ENCODE results near the gene ACOXL.
A peak's percentile ranks its signal among the peaks of the same experiment; 100 is the strongest.

Gene ACOXL

DNA sequence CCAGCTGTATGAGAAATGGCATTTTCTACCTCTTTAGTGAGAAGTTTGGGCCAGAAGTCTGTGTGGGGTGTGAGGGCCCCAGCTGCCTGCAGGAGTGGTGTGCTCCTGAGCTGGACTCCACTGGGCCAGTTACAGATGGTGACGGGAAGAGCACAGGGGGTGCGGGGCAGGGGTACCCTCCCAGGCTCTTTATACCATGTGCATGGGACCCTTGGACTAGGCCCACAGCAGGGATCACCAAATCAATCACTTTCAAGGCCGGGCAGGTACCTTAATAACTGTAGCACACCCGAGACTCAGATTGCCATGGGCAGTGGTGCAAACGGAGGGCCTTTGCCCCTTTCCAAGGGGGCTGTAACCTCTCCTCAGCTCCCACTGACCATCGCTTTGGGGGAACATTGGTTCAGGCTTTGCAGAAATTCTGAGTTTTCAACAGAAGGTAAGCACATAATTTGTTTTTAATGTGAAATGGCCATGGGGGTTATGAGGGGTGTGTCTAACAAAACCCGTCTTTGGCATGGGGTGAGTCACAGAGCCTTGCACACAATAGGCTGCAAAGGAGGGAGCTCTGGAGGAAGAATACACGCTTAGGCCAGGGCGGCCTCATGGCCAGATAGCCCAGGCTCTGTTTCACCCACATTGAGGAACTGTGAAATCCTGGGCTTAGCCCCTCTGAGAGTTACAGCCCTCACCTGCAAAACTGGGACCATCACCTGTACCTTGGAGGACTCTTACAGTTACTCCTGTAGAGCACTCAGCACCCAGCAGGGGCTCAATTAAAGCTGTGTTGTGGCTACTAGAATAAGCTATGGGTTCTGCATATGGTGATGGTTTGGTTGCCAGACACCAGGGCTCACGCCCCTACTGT lies 247.3 kb downstream of the ACOXL start:
- DNase-seq = no peak

GRCh38 chr2:110980339-110981062 lies 248.1 kb downstream of the ACOXL start:
- DNase-seq = no peak

GRCh38 chr2:110983133-110983532 lies 250.8 kb downstream of the ACOXL start:
- DNase-seq = no peak

DNA sequence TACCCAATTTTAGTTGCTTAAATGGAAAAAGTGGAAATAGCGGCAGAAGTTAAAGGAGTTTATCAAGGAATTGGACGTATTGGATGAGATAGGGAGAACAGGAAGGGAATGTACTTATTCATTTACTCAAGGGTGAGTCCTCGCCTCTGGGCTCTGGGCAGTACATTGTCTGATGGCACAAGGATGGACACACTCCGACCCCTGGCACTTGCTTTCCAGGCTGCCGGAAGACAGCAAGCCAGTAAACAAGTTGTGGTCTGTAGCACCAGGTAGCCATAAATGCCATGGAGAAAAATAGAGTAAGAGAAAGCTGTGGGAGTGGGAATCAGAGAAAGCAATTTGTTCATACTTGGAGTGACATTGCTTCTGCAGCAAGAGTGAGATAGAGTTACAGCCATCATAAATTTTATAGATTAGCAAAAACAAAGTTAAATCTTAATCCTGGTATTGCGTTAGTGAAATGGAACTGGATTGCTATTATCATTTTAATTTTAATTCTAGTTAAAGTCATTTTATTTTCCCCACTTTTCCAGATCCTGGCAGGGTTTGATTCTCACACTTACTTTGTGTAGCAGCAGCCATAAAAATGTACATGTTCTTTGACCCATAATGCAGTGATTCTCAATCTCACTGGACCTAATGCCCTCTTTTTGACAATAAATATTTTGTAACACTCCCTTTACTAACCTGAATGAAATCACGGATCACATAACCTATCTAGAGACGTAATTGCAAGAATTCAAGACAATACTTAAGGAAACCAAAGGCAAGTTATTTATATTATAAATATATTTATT lies 252.5 kb downstream of the ACOXL start:
- DNase-seq = no peak

GRCh38 chr2:110990440-110990839 lies 258.1 kb downstream of the ACOXL start:
- DNase-seq = no peak

GRCh38 chr2:110991911-110992310 lies 259.5 kb downstream of the ACOXL start:
- no peak for DNase-seq

GRCh38 chr2:110992886-110993285 lies 260.5 kb downstream of the ACOXL start:
- DNase-seq = no peak

DNA sequence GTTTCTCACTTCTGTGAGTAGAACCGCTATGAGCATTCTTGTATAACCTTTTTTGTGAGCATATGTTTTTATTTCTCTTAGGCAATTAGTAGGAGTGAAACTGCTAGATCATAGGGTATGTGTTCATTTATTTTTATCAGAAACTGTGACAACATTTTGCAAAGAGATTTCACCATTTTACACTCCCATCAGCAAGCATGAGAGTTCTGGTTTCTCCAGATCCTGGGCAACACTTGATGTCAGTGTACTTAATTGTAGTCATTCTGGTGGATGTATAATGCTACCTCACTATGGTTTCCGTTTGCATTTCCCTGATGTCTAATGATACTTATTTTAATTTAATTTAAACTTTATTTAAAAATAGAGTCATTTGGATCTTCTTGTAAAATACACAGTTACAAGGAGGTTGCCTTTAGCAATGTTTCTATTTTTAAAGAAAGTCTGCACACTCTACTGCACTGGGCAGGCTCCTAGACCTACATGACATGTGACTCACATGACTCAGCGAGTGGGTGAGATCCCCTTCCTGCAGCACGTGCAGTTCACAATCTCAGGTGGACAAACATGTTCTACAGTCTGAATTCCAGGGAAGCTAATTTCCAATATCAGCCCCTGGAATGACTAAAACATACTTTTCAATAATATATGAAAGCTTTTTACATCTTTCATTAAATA lies 261.3 kb downstream of the ACOXL start:
- DNase-seq = peak in 1 of 2 experiments; percentile 15

DNA sequence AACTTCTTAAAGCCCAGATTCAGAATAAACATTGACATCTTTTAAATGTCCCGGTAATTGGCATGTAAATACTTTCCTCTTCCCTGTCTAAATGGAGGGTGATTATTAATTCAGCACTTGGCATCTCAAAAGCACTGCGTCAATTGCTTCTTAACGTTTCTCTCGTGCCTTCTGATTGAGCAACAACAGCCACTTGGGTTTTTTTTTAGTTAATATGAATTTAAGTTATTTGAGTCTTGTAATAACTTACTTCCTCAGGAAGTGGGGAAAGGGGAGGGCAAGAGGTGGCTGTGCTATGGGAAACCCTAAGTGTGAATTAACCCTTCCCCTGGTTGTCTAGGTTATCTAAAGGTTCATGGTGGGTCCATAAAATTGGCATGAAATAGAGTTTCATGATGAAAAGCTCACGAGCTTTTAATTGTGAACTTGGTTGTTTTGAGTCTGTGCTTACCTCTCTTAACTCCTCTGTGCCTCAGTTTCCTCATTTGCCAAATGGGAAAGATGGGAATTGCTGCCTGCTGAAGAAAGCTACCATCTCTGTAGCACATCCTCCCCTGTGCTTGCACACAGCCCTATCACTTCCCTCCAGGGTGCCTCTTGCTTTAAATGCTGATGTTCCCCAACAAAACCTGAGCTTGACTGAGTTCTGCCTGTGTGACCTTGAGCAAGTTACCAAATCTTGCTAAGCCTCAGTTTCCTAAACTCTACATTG lies 262.0 kb downstream of the ACOXL start:
- DNase-seq = no peak

DNA sequence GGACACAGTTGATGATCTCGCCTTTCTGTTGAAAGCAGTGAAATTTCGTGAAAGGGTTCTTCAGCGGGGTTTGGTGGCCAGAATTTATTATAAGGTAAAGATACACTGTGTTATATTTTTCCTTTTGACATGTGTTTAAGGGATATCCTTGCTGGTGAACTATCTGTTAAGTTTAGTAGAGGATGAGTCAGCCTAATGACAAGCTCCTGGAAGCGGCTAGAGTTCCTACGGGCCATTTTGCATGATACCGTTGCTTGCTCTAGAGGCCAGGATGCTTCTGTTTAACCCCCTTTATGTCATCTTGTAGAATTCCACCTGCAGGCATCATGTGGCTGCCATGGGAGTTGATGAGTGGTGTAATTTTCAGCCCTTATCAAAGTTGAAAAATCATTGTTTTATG lies 263.5 kb downstream of the ACOXL start:
- DNase-seq = no peak

- DNase-seq = no peak
Measured at GRCh38 chr2:110997331-110998045, 265.1 kb downstream of the ACOXL start.

GRCh38 chr2:110998311-110998710 lies 265.9 kb downstream of the ACOXL start:
- no peak for DNase-seq

GRCh38 chr2:110999626-111000025 lies 267.3 kb downstream of the ACOXL start:
- DNase-seq = no peak

DNA sequence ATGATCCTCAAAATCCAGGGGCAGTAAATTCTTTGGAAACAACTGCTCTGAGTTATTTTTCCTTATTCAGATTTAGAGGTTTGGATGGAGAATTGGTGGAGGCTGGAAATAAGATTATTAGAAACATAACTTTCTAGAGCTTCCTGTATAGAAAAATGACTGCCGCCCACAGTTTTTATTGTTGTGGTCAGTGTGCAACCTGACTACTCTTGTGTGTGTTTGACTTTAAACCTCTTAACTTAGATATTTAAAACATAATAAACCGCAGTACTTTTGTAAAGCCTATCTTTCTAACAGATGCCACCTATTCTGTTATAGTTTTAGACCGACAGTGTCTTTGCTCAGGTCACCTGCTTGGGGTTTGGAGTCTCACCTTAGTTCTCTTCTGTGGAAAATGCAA lies 272.9 kb downstream of the ACOXL start:
- DNase-seq = no peak

- no peak for DNase-seq
Measured at GRCh38 chr2:111005821-111006220, 273.4 kb downstream of the ACOXL start.

DNA sequence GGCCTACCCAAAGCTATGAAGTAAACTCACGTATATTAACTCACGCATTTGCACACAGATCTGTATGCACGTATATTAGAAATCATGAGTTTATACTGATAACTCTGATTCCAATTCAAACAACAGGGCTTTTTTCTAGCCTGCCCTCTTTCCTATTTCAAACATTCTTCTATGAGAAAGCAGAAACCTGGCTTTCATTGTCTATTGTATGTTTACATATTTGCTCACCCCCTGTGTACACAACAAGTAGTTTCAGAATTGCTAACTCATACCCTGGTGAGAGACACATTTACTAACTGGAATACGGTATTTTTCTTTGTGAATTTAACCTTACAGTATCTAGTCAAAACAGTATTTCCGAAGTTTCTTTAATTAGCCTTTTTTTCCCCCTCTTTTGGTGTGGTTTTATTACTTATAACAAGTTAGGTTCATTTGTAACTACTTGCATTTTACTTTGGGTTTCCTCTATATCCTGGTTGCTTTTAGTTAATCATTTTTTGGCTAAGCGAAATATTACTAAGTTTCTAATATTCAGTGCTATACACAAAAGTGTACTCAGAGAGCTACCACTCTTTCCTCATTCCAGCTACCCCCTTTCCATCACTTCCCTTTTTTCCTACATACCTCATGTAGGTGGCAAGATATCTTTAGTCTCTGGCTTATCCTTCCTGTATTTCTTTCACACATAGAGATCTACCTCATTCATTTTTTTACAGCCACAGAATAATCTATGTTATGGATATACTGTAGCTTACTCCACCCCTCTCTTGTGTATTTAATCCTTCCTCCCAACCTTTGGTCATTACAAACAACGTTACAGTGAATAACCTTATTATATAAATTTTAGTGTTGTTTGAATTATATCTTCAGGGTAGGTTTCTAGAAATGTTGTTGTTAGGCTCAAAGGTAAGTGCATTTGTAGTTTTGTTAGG lies 275.6 kb downstream of the ACOXL start:
- no peak for DNase-seq

GRCh38 chr2:111011218-111011617 lies 278.8 kb downstream of the ACOXL start:
- DNase-seq = no peak

DNA sequence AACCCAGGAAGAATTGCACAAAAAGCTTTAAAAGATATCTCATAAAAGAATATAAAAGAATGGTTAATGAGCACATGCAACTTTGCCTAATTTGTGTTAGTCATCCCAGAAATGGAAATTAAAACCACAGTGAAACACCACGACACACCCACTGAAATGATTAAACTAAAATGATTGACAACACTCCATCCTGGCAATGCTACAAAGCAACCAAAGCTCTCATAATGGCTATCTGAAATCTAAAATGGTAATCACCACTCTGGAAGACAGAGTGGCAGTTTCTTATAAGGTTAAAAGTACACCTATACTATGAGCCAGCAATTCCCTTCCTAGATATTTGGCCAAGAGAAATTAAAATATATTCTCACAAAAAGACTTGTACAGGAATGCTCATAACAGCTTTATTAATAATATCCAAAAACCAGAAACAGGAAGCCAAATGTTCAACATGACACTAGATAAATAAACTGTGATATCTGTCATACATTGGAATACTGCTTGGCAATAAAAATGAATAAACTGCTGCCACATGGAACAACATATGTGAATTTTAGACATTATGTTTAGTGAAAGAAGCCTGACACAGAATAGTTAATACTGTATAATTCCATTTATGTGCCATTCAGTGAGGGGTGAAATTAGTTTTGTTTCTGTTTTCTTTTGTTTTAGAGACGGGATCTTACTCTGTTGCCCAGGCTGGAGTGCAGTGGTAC lies 283.1 kb downstream of the ACOXL start:
- DNase-seq = no peak

GRCh38 chr2:111017034-111017622 lies 284.8 kb downstream of the ACOXL start:
- no peak for DNase-seq
